ENCODE data around the gene RASA3. TPM values are rescaled to one million over a fixed set of nuclear protein-coding genes. Genes with fewer than 3 reads are reported as not detected.

Gene RASA3
- polyA plus RNA-seq, 5 donors: 10.5 to 14.4 (median 12.2) TPM

GRCh38 chr13:113970810-113971470 is 161.5 kb downstream of the RASA3 start:
- DNase-seq: no peak

DNA sequence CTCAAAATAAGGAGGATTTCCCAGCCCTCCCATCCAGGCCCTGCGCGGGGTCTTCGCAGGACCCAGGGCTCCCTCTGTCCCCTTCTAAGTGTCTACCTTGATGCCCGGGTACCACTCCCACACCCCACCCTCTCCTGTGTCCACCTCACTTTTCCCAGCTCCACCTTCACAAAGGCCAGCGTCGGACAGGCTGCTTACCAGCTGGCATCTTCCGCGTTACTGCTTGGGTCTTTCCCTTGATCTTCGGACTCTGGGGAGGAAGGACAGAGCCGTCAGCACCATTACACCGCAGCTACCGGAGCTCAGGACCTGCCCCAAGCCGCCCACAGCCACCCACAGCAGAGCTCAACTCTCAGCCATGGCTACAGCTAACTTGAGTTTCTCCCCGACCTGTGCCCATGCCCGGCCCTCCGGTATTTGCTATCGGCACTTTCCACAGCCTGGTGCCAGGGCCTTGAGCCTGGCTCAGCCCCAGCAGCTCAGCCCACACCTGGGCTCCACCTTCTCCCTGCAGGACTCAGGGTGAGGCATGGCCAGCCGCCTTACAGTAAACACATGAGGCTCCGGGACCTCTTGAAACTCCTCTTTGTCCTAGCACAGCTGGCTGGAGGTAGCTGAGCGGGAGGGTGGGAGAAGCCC is 162.3 kb downstream of the RASA3 start:
- DNase-seq: no peak

- DNase-seq: no peak
These were observed 163.0 kb downstream of the RASA3 start for GRCh38 chr13:113969311-113969972.

GRCh38 chr13:113968463-113969310 is 163.7 kb downstream of the RASA3 start:
- no peak for DNase-seq

- no peak for DNase-seq
These were observed 164.5 kb downstream of the RASA3 start for GRCh38 chr13:113967729-113968462.

DNA sequence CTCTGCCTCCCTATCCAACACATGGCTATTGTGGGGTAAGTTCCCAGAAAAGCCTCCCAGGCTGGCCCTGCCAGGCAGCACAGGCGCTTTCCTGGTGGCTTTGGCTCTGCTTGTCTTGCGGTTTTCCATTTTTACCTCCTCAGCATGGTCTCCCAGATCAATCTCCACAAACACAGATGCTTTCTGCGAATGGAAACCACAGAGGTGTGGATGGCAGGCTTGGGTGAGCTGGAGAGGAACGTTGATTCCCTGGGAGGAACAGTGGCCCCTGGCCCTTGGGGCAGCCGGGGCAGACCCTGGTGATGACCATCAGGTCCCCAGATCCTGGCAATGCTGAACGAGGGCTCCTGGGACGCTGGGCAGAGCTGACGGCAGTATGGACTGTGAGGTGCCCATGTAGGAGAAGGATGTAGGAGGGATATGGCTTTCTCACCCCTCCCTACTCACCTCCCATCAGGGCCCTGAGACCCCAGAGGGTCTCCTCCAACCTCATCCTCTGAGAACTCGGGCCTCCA is 165.2 kb downstream of the RASA3 start:
- no peak for DNase-seq

DNA sequence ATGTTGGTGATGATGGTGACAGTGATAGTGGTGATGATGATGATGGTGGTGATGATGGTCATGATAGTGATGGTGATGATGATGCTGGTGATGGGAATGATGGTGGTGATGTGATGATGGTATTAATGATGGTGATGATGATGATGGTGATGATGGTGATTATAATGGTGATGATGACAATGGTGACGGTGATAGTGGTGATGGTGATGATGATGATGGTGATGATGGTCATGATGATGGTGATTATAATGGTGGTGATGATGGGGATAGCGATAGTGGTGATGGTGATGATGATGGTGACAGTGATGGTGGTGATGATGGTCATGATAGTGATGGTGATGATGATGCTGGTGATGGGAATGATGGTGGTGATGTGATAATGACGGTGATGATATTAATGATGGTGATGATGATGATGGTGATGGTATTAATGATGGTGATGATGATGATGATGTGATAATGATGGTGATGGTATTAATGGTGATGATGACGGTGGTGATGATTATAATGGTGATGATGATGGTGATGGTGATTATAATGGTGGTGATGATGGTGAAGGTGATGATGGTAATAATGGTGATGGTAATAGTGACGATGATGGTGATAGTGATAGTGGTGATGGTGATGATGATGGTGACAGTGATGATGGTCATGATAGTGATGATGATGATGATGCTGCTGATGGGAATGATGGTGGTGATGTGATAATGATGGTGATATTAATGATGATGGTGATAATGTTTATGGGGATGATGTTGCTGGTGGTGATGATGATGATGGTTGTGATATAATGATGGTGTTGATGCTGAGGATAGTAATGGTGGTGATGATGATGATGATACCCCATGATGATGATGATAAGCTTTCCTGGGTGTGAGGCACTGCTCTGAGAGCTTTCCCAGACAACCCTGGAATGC is 166.2 kb downstream of the RASA3 start:
- no peak for DNase-seq

DNA sequence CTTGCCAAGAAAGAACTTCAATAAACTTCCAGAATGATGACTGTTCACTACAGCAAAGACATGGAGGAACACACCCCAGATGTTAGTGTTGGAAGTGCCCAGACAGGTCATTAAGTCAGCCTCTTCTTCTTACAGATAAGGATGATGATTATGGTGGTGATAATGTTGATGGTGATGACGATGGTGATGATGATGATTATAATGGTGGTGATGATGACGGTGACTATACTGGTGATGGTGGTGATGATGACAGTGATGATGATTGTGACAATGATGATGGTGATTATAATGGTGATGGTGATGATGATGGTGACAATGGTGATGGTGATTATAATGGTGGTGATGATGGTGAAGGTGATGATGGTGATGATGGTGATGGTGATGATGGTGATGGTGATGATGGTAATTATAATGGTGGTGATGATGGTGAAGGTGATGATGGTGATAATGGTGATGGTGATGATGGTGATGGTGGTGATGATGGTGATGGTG is 167.0 kb downstream of the RASA3 start:
- DNase-seq: no peak

- DNase-seq: no peak
These were observed 168.0 kb downstream of the RASA3 start for GRCh38 chr13:113964251-113964995.

DNA sequence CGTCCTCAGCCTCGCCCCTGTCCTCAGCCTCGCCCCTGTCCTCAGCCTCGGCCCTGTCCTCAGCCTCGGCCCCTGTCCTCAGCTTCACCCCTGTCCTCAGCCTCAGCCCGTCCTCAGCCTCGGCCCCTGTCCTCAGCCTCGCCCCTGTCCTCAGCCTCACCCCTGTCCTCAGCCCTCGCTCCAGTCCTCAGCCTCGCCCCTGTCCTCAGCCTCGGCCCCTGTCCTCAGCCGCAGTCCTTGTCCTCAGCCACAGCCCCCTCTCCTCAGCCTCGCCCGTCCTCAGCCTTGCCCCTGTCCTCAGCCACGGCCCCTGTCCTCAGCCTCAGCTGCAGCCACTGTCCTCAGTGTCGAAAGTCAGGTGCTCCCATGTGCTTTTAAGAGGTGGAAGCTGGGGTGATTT is 169.0 kb downstream of the RASA3 start:
- no peak for DNase-seq

GRCh38 chr13:113962975-113963374 is 169.4 kb downstream of the RASA3 start:
- no peak for DNase-seq

- DNase-seq: no peak
These were observed 170.0 kb downstream of the RASA3 start for GRCh38 chr13:113962386-113962785.

DNA sequence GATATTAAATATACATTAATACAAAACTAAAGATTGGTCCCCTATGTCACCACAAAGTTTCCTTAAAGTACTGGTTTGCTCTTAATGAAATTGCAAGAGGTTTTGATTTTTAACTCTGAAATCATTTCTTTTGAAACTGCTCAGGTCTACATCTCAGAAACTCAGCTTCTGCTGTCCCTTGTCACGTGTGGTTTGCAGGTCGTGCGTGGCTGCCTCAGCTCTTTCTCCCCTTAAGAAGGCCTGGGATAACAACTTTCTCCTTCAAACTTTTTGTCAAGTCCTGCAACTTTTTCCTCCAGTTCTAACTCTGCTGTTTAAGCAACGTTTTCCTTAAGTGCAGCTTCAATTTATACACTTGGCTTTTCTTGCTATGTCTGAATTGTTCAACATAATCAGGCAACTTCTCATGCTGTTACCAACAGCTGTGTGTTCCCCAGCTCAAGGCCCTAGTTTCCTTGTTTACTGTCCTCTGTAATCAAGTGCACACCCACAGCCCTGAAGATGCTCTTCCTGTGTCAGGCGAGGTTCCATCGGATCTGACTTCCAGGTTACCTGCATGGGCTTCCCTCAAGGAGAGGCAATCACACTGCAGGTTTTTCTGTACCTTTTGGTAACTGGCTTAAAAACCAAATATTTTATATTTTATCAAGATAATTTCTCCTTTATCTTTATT is 172.0 kb downstream of the RASA3 start:
- no peak for DNase-seq

DNA sequence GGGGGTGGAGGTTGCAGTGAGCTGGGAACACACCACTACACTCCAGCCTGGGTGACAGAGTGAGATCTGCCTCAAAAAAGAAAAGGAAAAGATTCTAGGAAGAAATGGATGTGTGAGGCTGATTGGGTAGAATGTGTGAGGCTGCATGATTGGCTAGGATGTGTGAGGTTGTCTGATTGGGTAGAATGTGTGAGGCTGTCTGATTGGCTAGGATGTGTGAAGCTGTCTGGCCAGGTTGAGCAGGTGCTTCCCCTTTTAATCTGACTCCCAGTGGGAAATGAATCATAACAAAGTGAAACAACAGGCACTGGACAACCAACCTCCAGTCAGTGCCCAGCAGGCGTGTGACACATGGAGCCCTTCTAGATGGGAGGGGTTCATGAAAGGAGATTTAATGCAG is 173.2 kb downstream of the RASA3 start:
- DNase-seq: no peak

DNA sequence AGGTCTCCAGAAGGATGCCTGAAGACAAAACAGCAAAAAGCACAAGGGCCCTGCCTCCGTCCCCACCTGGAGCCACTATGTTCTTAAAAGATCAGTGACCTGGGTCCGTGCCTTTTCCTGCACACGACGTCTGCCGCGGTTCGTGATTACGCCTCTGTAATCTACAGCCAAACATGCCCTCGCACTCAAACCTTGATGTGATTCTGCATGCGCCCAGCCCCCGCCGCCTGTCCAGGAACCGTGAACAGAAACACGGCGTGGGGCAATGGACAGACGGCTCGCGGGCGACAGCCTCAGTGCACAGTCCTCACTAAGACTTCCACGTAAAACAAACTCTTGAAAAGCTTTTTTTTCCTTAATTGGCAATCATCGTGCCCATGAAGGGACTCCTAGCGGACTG is 174.1 kb downstream of the RASA3 start:
- no peak for DNase-seq

- no peak for DNase-seq
These were observed 175.9 kb downstream of the RASA3 start for GRCh38 chr13:113956571-113956970.

DNA sequence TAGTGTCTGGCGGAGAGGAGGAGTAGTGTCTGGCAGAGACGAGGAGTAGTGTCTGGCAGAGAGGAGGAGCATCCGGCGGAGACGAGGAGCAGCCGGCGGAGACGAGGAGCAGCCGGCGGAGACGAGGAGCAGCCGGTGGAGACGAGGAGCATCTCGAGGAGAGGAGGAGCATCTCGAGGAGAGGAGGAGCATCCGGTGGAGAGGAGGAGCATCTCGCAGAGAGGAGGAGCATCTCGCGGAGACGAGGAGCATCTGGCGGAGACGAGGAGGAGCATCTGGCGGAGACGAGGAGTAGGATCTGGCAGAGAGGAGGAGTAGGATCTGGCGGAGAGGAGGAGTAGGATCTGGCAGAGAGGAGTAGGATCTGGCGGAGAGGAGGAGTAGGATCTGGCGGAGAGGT is 176.7 kb downstream of the RASA3 start:
- DNase-seq: no peak

GRCh38 chr13:113955235-113955634 is 177.2 kb downstream of the RASA3 start:
- no peak for DNase-seq
